A549 treated with CORT108297 at 1 μM for 4 hours (cell line): ENCODE measurements around the gene POTEJ. TPM values are rescaled to one million over a fixed set of nuclear protein-coding genes. Genes with fewer than 3 reads are reported as not detected.

Experiments
- total RNA-seq: library from RNA; stranded (reverse); fragments of 200-300 nt; extraction: Qiagen RNA extraction; gene quantifications from 5 replicates; pipeline ENCODE4 v1.2.3, GENCODE V29; 2022

The POTEJ gene
- total RNA-seq: not detected in 5 replicates

GRCh38 chr2:130611140-130611539, at the start of gene POTEJ:
POTEJ (plus strand) TSS chr2:130611440; CDS start chr2:130611533, 93 bp downstream.

GRCh38 chr2:130599393-130599792, 11.8 kb upstream of the POTEJ start, which contains the start of gene CFC1:
CFC1 (minus strand) TSS chr2:130599575; CDS start chr2:130599287, 288 bp downstream.

Other genes starting within 250 kb of the POTEJ start
- gene POTEI, start 102.1 kb upstream of the POTEJ start, total RNA-seq: 0.01 TPM in 2 of 5 replicates, not detected in the others
- gene CFC1B, start 90.2 kb upstream of the POTEJ start, total RNA-seq: not detected in 5 replicates
- not detected in 5 replicates for gene CFC1, start 11.9 kb upstream of the POTEJ start, total RNA-seq
- gene GPR148, start 117.6 kb downstream of the POTEJ start, total RNA-seq: not detected in 5 replicates
- gene AMER3, start 144.1 kb downstream of the POTEJ start, total RNA-seq: not detected in 5 replicates
- gene ARHGEF4, start 225.5 kb downstream of the POTEJ start, total RNA-seq: 5.7 to 9.0 TPM (median 8.2 TPM) in 5 replicates